ENCODE measurements around the gene ANTKMT. TPM values are rescaled to one million over a fixed set of nuclear protein-coding genes. Genes with fewer than 3 reads are reported as not detected.
A peak's percentile ranks its signal among the peaks of the same experiment; 100 is the strongest.

ANTKMT gene
- total and polyA plus RNA-seq, 2 donors from 2014 or later: 44.1 to 70.4 TPM

GRCh38 chr16:718922-719321 lies 2.0 kb upstream of the ANTKMT start:
- Histone ChIP-seq H3K36me3 (ENCODE audit: control insufficient read depth in 2 of 3, insufficient read depth in 3 of 3, low read length in 3 of 3) (no peaks in the 10 kb centered on the region), H3K4me3 (ENCODE audit: low read length in 3 of 3) (no peak overlapping the region), H3K9ac (ENCODE audit: low read length in 3 of 3) (no peak overlapping the region), H3K4me1 (ENCODE audit: control insufficient read depth in 2 of 3, insufficient read depth in 2 of 3, low read depth in 1 of 3, low read length in 3 of 3) (peaks cover 0 to 38% (median 4%) of the 10 kb centered on the region in 3 donors), H3K27ac (ENCODE audit: low read depth in 2 of 2, low read length in 2 of 2) (no peak overlapping the region), H3K27me3 (ENCODE audit: control insufficient read depth, insufficient read depth, low read length) (no peaks in the 10 kb centered on the region), H3K9me3 (ENCODE audit: control insufficient read depth in 2 of 3, insufficient read depth in 1 of 3, low read length in 3 of 3) (no peaks in the 10 kb centered on the region)
- no peak for TF ChIP-seq CTCF (IDR thresholded peaks at IDR 0.05; ENCODE audit: borderline replicate concordance, extremely low read depth, insufficient read depth)
- no peak for DNase-seq
- intact Hi-C loops (cut with DNase I): no loop called here
- FAIRE-seq: no peak

GRCh38 chr16:719815-720446 lies 1.0 kb upstream of the ANTKMT start:
- H3K27ac ChIP-seq (ENCODE audit: low read depth in 2 of 2, low read length in 2 of 2): peak overlapping the region; percentile 16 to 77
- intact Hi-C loops (cut with DNase I): no loop called here
- no peak for TF ChIP-seq CTCF (IDR thresholded peaks at IDR 0.05; ENCODE audit: borderline replicate concordance, extremely low read depth, insufficient read depth)
- no peaks in the 10 kb centered on the region for H3K9me3 ChIP-seq (ENCODE audit: control insufficient read depth in 2 of 3, insufficient read depth in 1 of 3, low read length in 3 of 3)
- H3K9ac ChIP-seq (ENCODE audit: low read length in 3 of 3): peak overlapping the region in 2 of 3 donors; percentile 61 to 69
- no peaks in the 10 kb centered on the region for H3K36me3 ChIP-seq (ENCODE audit: control insufficient read depth in 2 of 3, insufficient read depth in 3 of 3, low read length in 3 of 3)
- peak overlapping the region; percentile 16 to 78 (median 53) for H3K4me3 ChIP-seq (ENCODE audit: low read length in 3 of 3)
- DNase-seq: peak in 2 of 5 donors; percentile 17 to 60
- peaks cover 0 to 34% (median 4%) of the 10 kb centered on the region in 3 donors for H3K4me1 ChIP-seq (ENCODE audit: control insufficient read depth in 2 of 3, insufficient read depth in 2 of 3, low read depth in 1 of 3, low read length in 3 of 3)
- no peaks in the 10 kb centered on the region for H3K27me3 ChIP-seq (ENCODE audit: control insufficient read depth, insufficient read depth, low read length)
- no peak for FAIRE-seq

- no peaks in the 10 kb centered on the region for H3K27me3 ChIP-seq (ENCODE audit: control insufficient read depth, insufficient read depth, low read length)
- peaks cover 0 to 34% (median 4%) of the 10 kb centered on the region in 3 donors for H3K4me1 ChIP-seq (ENCODE audit: control insufficient read depth in 2 of 3, insufficient read depth in 2 of 3, low read depth in 1 of 3, low read length in 3 of 3)
- no peaks in the 10 kb centered on the region for H3K9me3 ChIP-seq (ENCODE audit: control insufficient read depth in 2 of 3, insufficient read depth in 1 of 3, low read length in 3 of 3)
- no peak for FAIRE-seq
- no peak for TF ChIP-seq CTCF (IDR thresholded peaks at IDR 0.05; ENCODE audit: borderline replicate concordance, extremely low read depth, insufficient read depth)
- peak overlapping the region in 2 of 3 donors; percentile 61 to 69 for H3K9ac ChIP-seq (ENCODE audit: low read length in 3 of 3)
- DNase-seq: peak in 4 of 5 donors; percentile 88 to 91 (median 89)
- peak overlapping the region; percentile 77 to 82 for H3K27ac ChIP-seq (ENCODE audit: low read depth in 2 of 2, low read length in 2 of 2)
- H3K36me3 ChIP-seq (ENCODE audit: control insufficient read depth in 2 of 3, insufficient read depth in 3 of 3, low read length in 3 of 3): no peaks in the 10 kb centered on the region
- H3K4me3 ChIP-seq (ENCODE audit: low read length in 3 of 3): peak overlapping the region; percentile 41 to 78 (median 53)
- intact Hi-C loops (cut with DNase I): no loop called here
Measured at GRCh38 chr16:720447-720989, 428 bp upstream of the ANTKMT start.

Measured in kidney (tissue), 14 donors.